ENCODE data around the gene CDH15. TPM values are rescaled to one million over a fixed set of nuclear protein-coding genes. Genes with fewer than 3 reads are reported as not detected.

CDH15 gene
- total and polyA plus RNA-seq, 2 donors (not counting 1 experiment from before 2014, with no cell fraction given) = not detected

- POLR2A ChIA-PET = no interaction called here
- H3K4me3 Mint-ChIP-seq = no peak overlapping the region
Measured at GRCh38 chr16:89159066-89159849, 12.3 kb upstream of the CDH15 start.

More at GRCh38 chr16:89159066-89159849, 12.3 kb upstream of the CDH15 start:
- Histone ChIP-seq H3K27me3 (replicated peaks in 1 of 4; ENCODE audit: control extremely low read depth in 1 of 4, control insufficient read depth in 3 of 4, insufficient read depth in 4 of 4, low read length in 3 of 4) (no peaks in the 10 kb centered on the region), H3K27ac (ENCODE audit: low read length in 2 of 2) (no peak overlapping the region), H3K36me3 (replicated peaks in 1 of 2; ENCODE audit: control extremely low read depth in 1 of 2, control insufficient read depth in 1 of 2, extremely low read depth in 1 of 2, insufficient read depth in 2 of 2, low read length in 1 of 2) (no peaks in the 10 kb centered on the region), H2AFZ (ENCODE audit: insufficient read depth, low read depth, low read length, poor library complexity, severe bottlenecking) (no peak overlapping the region), H3K4me2 (replicated peaks; ENCODE audit: low read depth, low read length, poor library complexity, severe bottlenecking) (no peak overlapping the region), H3K9me3 (ENCODE audit: control extremely low read depth in 1 of 3, control insufficient read depth in 2 of 3, insufficient read depth in 1 of 3, low read length in 2 of 3) (peaks cover 0 to 4% (median 0%) of the 10 kb centered on the region in 3 donors), H3K9ac (ENCODE audit: low read length) (no peak overlapping the region), H3K79me2 (ENCODE audit: control insufficient read depth, insufficient read depth, low read length) (no peaks in the 10 kb centered on the region), H4K20me1 (ENCODE audit: control insufficient read depth, insufficient read depth, low read length, poor library complexity, severe bottlenecking) (peaks cover 7% of the 10 kb centered on the region), H3K4me1 (ENCODE audit: control insufficient read depth in 2 of 2, insufficient read depth in 2 of 2, low read length in 2 of 2) (peaks cover 3 to 13% of the 10 kb centered on the region in 2 donors), H3K4me3 (ENCODE audit: control extremely low read depth in 1 of 5, extremely low read depth in 1 of 5, insufficient read depth in 1 of 5, low read depth in 2 of 5, low read length in 4 of 5) (no peak overlapping the region)
- CTCF ChIA-PET = interaction anchor here (1.0 kb wide), 1 partner anchor 8 kb away, joined by 3 read pairs; no protein-coding TSS in a partner anchor
- Mint-ChIP-seq H3K27me3 (no peaks in the 10 kb centered on the region), H3K4me1 (peaks cover 26% of the 10 kb centered on the region), H3K9me3 (ENCODE audit: insufficient read depth) (no peaks in the 10 kb centered on the region), H3K27ac (no peak overlapping the region)
- DNase-seq (no peak), ATAC-seq (ENCODE audit: low read depth) (no peak)
- intact Hi-C loops (cut with micrococcal nuclease) = no loop called here
- TF ChIP-seq CTCF (IDR thresholded peaks at IDR 0.05) (no peak), EZH2 (IDR thresholded peaks at IDR 0.05; ENCODE audit: borderline replicate concordance, insufficient read depth, low read depth, low read length, poor library complexity, severe bottlenecking) (no peak)
- WGBS (ENCODE audit: insufficient coverage) = 91% methylated on average over 47 of the region's 48 CpGs
